Measurements from ENCODE around the gene CHPF2.

The CHPF2 gene

DNA sequence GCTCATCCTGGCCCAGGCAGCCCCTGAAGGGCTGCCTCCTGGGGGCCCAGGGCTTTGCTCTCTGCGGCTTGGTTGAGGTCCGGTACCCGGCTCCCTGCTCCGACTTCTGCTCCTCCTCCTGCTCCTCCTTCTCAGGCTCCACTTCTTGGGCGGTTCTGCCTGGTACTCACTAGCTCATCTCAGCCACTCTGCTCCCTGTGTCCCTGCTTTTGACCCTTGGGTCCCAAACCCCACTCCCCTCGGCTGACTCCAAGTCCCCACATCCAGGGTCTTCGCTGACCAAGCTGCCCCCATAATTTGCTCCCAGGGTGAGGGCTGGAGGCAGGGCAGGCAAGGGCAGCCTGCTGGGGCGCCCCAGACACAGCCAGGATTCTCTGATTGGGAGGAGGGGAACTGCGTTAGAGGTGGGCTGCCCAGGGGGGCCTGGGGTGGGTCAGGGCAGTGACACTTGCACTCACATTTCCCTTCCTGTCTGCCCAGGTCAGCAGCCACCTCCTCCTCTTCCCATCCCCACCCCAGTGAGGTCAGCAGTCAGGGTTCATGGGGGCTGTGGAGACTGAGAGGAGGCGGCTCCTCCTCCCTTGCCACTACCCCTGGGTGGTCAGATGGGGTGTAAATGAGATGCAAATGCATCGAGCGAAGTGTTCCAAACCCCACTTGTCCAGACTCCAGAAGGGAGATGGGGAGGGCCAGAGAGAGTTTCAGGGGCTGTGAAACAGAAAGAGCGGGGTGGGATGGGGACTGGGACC lies 14.0 kb downstream of the CHPF2 start:
- DNase-seq (ENCODE audit: low read depth) = no peak

DNA sequence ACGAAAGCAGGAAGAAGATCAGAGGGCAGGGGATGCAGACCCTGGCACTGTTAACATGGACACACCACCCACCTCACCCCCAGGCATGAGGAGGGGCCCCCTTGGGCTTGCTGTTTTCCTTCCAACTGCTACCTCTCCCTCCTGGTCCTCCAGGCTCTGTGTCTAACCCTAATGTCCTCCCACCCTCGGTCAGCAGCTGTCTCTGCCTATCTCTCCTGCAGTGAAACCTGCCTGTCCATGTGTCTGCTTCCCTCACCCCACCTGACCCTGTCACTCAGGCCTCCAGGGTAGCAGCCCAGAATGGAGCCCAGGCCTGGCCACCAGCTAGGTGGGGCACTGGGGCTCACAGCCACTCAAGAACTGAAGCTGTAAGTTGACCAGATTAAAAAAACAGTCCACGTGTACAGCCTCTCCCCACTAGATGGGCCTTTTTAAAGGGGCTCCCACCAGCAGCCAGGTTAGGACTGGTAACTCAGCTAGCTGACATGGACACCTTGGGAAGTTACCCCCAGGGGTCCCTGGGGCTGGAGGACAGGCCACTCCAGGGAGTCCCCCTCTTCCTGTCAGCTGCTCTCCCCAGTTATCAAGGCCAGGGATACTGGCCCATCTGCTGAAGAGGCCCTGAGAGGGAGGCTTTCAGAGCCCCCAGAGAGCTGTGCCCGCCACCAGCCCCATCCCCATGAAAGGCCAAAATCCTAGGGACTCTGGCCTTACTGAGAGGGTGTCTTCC lies 14.7 kb downstream of the CHPF2 start:
- DNase-seq (ENCODE audit: low read depth) = no peak

- DNase-seq (ENCODE audit: low read depth) = no peak
Observed at GRCh38 chr7:151247611-151248345, 15.5 kb downstream of the CHPF2 start.

DNA sequence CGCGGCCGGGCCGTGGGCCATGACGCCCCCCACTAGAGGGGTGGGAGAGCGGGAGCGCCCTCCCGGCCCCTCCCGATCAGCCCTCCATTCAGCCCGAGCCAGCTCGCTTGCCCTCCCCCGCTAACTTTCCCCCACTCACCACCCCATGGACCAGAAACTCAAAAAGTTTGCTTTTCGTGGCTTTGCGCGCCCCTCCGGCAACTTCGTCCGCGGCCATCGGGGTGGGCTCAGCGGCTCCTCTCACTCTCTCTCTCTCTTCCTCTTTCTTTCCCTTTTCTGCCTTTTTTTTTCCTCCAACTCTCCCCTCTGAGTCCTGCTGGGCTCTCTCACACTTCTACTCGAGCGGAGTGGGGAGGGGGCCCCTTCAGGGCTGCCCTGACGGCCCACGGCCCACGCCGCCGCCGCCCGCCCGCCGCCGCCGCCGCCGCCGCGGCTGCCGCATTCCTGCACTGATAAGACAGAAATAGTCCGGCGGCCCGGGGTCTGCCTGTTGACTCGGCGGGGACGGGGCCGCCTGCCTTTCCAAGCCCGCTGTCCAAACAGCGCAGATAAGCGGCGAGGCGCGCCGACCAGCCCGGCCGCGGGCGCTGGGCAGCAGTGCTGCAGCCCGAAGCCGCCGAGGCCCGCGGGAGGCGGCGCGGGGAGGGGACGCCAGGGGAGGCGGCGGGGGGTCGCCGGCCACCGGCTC lies 16.2 kb downstream of the CHPF2 start, which contains the start of gene SMARCD3:
SMARCD3 (minus strand) TSS at position 349 of the 688 bp plus-strand sequence; CDS start at position 217, 132 bp downstream.
- no peak for DNase-seq (ENCODE audit: low read depth)

DNA sequence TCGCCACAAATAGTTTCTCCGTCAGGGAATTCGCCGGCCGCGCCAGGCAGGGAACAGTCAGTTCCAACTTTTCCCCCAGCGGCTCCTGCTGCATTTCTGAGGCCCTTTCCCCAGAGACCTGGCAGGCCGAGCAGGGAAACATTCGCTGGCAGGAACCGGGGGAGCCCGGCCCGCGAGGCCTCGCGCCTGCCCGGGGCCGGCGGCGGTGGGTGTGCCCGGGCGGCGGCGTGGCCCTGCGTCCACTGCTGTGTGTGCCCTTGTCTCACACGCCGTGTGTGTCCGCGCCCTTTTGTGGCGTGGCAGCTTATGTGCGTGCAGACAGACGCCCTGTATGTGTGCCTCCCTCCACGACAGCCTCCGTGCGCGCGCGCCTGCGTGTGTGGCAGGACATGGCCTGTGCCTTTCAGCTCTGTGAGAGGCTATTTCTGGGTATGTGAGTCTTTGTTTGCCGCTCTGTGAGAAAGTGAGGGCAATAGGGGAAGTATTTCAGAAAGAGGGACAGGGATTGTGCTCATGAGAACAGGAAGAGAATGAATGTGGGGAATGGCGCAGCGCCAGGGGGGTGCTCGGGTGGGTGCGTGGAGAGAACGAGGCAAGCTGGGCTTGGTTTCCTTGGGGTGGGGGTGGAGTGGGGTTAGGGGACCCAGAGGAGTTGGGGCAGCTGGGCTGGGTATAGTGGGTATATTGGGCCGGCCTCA lies 16.9 kb downstream of the CHPF2 start:
- no peak for DNase-seq (ENCODE audit: low read depth)

DNA sequence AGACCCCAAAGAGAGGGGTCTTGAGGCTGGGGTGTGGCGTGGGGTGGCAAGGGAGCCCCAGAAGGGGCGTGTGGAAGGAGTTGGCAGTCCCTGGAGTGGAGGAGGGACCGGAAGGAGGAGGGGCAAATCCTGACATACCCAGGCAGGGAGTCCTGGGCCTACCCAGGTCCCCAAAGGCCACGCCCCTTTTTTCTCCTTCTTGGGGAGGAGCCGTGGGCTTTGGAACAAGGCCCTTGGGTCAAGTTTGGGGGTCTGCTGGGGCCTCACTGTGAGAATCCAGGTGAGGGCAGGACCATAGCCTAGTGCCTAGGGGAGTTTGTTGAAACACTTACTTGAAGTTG lies 17.4 kb downstream of the CHPF2 start:
- DNase-seq (ENCODE audit: low read depth) = no peak

- DNase-seq (ENCODE audit: low read depth) = no peak
Observed at GRCh38 chr7:151250181-151251132, 18.2 kb downstream of the CHPF2 start.

- no peak for DNase-seq (ENCODE audit: low read depth)
Observed at GRCh38 chr7:151251328-151251688, 19.0 kb downstream of the CHPF2 start.

- DNase-seq (ENCODE audit: low read depth) = no peak
Observed at GRCh38 chr7:151251689-151252560, 19.6 kb downstream of the CHPF2 start.

DNA sequence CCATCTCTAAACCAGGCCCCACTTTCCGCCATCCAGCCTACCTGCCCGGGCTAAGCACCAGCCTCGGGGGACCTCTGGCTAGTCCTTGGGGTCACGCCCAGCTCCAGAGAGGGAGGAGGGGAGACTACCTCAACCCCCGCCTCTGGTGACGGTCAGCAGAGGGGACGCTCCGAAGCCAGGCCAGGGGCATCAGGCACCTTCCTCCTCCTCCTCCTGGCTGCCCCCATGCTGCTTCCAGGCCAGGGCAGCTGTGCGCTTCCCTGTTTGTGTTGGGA lies 20.2 kb downstream of the CHPF2 start:
- DNase-seq (ENCODE audit: low read depth) = no peak

DNA sequence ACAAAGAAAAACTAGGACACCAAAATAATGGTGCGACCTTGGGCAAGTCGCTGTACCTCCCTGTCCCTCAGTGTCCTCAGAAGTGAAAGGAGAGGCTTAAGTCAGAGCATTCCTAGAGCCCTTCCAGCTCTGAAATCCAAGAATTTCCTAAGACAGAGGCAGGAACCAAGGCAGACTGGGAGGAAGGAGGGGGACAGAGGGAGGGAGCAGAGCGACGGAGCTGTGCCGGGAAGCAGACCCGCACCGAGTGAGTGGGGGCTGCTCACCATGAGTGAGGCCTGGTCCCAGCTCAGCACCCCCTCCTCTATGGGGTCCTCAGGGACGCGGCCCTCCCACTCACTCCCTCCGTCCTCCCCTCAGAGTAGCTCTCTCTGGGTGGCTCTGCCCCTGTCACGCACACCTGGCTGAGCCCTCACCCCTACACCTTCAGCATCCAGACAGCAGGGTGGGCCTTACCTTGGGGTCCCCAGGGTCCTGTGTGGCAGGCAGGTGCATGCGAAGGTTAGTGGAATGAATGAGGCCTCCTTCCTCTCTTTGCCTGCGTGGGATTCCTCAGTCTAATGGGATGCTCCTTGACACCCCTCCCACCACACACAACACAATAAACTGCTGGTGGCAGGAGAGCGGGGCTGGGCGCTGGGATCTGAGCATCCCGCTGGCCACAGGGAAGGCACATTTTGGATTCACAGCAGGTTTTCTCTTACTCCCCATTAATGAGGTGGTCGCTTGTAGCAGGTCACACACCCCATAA lies 20.9 kb downstream of the CHPF2 start:
- no peak for DNase-seq (ENCODE audit: low read depth)

- DNase-seq (ENCODE audit: low read depth) = no peak
Observed at GRCh38 chr7:151254316-151254715, 22.0 kb downstream of the CHPF2 start.

- no peak for DNase-seq (ENCODE audit: low read depth)
Observed at GRCh38 chr7:151254851-151255250, 22.6 kb downstream of the CHPF2 start.

- DNase-seq (ENCODE audit: low read depth) = no peak
Observed at GRCh38 chr7:151255390-151255789, 23.1 kb downstream of the CHPF2 start.

DNA sequence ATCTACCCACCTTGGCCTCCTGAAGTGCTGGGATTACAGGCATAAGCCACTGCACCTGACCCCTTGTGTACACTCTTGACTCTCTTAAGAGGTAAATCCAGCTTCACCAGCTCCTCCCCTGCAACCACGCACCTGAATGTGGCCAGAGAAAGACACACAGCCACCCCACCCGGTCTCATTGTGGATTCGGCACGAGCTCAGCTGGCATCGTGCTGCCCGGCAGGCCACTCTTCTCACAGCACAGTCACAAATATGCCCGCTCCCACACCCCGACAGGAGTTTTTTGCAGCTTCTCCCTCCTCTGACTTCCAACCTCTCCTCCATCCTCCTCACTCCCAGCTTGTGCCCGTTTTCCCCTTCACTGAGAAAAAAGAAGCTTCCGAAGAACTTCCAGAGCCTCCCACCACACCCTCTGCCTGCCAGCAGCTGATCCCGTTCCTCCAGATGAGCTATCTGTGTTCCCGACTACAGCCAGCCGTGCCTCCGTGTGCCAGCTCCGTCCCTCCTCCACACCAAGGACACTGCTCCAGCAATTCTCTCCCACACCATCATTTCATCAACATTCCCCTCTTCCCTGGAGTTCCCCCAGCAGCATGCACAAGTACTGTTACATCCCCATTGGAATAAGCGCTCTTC lies 24.2 kb downstream of the CHPF2 start:
- no peak for DNase-seq (ENCODE audit: low read depth)

DNA sequence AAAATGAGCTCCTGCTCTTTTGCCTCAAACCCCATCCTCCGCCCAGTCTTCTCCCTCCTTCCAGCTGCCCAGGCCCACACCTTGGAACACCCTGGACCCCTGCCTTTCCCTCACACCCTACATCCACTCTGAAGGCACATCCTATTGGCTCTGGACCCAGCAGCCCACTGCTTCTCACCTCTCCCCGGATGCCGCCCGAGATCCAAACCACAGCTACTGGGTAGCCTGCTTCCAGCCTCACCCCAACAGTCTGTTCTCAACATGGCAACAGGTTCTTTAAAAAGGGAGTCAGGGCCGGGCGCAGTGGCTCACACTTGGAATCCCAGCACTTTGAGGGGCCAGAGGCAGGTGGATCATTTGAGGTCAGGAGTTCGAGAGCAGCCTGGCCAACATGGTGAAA lies 25.7 kb downstream of the CHPF2 start:
- no peak for DNase-seq (ENCODE audit: low read depth)

DNA sequence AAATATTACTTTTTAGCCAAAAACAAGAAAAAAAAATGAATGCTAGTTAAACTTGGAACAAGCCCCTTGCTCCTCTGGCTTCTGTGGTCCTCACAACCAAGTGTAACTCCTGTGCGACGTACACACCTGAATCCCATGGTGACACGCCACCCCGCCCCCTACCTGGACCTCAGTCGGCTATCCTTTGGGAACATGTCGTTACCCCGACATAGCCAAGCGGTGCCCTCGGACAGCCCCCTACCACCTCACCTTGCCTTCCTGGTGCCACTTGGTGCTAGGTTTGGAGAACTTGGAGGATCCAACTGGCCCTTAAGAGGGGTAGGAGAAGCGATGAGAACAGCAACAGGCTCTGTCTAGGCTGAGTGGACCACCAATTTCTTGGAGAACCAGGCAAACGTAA lies 28.2 kb downstream of the CHPF2 start:
- DNase-seq (ENCODE audit: low read depth) = no peak

- no peak for DNase-seq (ENCODE audit: low read depth)
Observed at GRCh38 chr7:151260883-151261282, 28.6 kb downstream of the CHPF2 start.

DNA sequence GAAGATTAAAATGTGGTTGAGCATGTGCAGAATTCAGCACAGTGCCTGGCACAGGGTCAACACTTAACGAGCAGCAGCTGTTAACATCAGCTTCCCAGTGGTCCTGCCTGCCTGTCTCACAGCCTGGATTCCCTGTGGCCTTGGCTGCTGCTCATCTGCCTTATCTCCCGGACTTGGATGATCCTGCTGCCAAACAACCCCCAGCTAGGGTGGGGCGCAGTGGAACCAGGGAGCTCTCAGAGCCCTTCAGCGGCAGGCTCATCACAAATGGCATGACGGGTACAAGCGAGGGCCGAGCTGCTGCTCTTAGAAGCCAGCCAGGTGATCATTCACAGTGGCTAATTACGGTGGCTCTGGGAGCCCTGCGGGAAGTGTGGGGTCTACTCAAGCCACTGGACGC lies 29.2 kb downstream of the CHPF2 start:
- DNase-seq (ENCODE audit: low read depth) = no peak
